GM12873 (cell line): ENCODE results near the gene OR10K2.

Source experiments
- TF ChIP-seq, protein P1 (sequence below): IDR thresholded peaks from 2 replicates; pipeline ENCODE4 v1.5.1; 2012; ENCODE audit warnings: low read depth, mild to moderate bottlenecking, moderate library complexity, low read length, control low read depth; ENCODE audit not compliant: insufficient read depth; ENCODE audit errors: missing control alignments

The OR10K2 gene, protein sequence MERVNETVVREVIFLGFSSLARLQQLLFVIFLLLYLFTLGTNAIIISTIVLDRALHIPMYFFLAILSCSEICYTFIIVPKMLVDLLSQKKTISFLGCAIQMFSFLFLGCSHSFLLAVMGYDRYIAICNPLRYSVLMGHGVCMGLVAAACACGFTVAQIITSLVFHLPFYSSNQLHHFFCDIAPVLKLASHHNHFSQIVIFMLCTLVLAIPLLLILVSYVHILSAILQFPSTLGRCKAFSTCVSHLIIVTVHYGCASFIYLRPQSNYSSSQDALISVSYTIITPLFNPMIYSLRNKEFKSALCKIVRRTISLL

DNA sequence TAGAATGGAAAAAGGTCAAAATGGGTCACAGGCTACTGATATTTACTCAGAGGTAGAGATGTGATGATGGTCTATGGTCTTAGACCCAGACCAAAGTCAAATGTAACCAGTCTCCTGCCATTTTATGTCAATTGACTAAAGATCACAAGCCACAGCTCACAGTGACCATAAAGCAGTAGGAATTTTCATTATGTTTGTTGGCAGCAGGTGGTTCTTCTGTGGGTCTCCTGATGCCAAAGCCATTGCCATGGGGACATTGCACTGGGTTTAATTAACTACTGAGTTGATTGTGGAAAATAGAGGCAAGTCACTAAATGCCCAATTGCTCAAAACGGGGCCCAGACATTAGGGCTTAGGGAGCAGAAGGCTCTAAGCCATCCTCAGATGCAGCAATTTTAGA is at the start of gene OR10K2:
TSS of gene OR10K2 (minus strand) at position 101 of the 400 bp plus-strand sequence. CDS start 5,371 bp downstream, outside the sequence.
- TF ChIP-seq, protein P1, sequence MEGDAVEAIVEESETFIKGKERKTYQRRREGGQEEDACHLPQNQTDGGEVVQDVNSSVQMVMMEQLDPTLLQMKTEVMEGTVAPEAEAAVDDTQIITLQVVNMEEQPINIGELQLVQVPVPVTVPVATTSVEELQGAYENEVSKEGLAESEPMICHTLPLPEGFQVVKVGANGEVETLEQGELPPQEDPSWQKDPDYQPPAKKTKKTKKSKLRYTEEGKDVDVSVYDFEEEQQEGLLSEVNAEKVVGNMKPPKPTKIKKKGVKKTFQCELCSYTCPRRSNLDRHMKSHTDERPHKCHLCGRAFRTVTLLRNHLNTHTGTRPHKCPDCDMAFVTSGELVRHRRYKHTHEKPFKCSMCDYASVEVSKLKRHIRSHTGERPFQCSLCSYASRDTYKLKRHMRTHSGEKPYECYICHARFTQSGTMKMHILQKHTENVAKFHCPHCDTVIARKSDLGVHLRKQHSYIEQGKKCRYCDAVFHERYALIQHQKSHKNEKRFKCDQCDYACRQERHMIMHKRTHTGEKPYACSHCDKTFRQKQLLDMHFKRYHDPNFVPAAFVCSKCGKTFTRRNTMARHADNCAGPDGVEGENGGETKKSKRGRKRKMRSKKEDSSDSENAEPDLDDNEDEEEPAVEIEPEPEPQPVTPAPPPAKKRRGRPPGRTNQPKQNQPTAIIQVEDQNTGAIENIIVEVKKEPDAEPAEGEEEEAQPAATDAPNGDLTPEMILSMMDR: no peak

DNA sequence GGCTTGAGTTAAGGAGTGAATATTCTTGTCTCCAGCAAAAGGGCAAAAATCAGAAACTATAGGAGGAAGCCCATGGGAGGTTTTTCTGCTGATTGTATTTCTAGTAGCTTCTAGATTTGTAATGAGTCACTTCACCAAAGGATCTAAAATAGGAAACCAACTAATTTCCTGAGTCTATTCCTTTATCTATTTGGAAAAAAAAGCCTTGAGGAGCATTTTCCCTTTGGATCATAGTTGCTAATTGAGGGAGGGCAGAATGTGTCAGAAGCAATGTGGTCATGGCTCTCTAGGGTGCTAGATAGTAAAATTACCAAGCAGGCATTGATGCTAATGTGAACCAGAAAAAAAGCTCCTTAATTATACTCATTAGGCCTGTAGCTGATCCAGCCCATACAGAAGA is 45.9 kb upstream of the OR10K2 start, which contains the start of gene OR10R2:
TSS of gene OR10R2 (plus strand) at position 301 of the 400 bp plus-strand sequence. CDS start 106 bp downstream, outside the sequence.
- TF ChIP-seq, protein P1: no peak

DNA sequence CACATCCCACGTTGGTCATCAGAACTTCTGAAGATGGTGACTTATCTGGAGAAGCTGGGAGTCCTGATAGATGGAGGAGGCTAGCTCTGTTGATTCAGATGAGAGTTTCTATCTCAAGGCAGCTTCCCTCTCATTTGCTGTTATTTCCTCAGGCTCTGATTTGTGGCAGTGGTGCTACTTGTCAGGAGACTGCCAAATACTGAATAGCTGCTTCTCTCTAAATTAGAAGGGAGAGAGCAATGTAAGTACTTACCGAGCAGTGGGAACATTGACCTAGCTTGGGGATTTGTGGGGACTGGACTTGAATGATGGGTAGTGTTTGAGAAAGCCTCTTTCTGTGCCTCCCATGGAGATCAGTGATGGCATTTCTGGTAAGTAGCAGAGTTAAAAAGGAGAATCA is 35.5 kb upstream of the OR10K2 start, which contains the start of gene OR10K1:
TSS of gene OR10K1 (plus strand) at position 301 of the 400 bp plus-strand sequence. CDS start 3,728 bp downstream, outside the sequence.
- TF ChIP-seq, protein P1: no peak

DNA sequence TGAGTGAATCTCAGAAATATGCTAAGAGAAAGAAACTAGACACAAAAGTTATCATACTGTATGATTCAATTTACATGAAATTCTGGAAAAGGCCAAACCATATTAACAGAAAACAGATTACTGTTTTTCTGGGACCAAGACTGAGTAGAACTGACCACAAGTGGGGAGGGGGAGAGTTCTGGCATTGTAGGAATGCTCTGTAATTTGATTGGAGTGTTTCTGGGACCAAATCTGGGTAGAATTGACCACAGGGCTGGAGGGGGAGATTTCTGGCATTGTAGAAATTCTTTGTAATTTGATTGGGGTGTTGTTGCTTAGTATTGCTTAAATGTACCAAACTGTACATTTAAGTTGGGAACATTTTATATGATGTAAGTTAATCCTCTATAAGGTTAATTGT is 32.2 kb upstream of the OR10K2 start:
- TF ChIP-seq, protein P1: no peak

DNA sequence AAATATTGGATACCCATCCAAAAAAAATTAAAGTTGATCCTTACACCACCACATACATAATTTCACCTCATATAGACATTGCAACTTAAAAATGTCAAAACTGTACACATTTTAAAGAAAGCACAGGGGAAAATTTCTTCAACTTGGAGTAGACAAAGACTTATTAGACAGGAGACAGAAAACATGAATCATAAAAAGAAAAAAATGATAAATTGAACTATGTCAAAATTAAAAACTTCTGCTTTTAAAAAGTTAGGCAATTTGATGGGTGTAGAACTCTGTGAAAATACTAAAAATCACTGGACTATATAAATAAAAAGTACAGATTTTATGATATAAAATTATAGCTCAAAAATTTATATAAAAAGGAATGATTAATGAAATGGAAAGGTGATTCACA is 31.2 kb upstream of the OR10K2 start:
- TF ChIP-seq, protein P1: no peak

DNA sequence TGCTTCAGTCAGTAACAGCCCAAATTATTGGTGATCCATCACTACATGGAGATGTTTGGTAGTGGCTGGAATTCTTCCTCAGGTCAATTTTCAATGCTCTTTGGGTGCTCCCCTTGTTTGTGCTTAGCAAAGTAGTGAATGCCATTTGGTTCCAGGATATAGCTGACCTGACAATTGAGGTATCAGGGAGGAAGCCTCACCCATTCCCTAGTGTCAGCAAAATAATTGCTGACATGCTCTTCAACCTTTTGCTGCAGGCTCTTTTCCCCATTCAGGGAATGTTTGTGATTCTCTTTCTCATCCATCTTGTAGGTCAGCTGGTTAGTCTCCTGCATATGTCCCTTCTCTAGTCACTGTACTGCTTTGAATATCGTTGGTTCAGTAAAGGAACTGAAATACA is 28.5 kb upstream of the OR10K2 start:
- TF ChIP-seq, protein P1: no peak

DNA sequence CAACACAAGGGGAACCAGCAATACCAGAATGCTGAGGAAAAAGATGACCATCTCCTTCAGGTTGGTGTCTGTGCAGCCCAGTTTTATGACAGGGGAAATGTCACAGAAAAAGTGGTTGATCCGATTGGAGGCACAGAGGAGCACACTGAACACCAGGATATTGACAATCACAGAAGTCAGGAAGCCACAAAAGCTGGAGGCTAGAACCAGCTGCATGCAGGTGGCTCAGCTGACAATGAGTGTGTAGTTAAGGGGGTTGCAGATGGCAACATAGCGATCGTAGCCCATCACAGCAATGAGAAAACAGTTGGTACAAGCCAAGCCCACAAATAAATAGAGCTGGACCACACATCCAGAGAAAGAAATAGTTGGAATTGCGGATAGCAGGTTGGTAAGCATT is 19.3 kb upstream of the OR10K2 start:
- TF ChIP-seq, protein P1: no peak
